Vagina (tissue), 2 donors: ENCODE measurements around the gene IL19.

Experiments
- POLR2A ChIP-seq, 2 donors: fragments of 450-650 bp; IDR thresholded peaks; one replicate each; pipeline ENCODE4 v1.6.1; 2017; ENCODE audit warnings: antibody characterized with exemption in 2 of 2, mild to moderate bottlenecking in 2 of 2, moderate library complexity in 2 of 2
- POLR2AphosphoS5 ChIP-seq, 2 donors: sonication (generic); formaldehyde crosslinking; IDR thresholded peaks; one replicate each; pipeline ENCODE4 v1.9.0; 2017; ENCODE audit warnings: antibody characterized with exemption in 2 of 2, mild to moderate bottlenecking in 2 of 2, low read depth in 1 of 2; ENCODE audit not compliant: insufficient read depth in 1 of 2
- TF ChIP-seq, protein P1 (sequence below), 3 experiments: fragments of 450-650 bp in 2 of 3; fragments of 200-600 bp in 1 of 3; sonication (generic) in 1 of 3; IDR thresholded peaks; one replicate each; pipeline ENCODE4 v1.5.1; 2017 to 2019; ENCODE audit warnings: antibody characterized with exemption in 3 of 3, mild to moderate bottlenecking in 2 of 3, moderate library complexity in 2 of 3

DNA sequence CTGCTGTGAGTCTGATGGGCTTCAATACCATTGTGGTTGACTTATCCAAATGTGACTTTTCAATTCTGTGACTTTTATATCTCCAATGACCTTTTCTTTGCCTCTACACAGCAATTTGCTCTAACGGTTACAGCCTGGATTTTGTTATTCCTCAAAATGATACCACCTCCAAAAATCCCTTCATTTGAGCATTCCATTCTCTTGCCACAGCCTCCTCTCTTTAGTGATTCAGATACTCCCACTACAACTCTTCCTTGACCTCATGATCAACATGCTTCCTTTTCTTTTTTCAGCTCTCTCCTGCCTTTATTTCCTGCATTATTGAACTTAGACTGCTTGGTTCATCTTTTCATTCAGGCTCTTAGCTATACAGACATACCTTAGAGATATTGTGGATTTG lies 16.6 kb upstream of the IL19 start:
- TF ChIP-seq, protein P1, sequence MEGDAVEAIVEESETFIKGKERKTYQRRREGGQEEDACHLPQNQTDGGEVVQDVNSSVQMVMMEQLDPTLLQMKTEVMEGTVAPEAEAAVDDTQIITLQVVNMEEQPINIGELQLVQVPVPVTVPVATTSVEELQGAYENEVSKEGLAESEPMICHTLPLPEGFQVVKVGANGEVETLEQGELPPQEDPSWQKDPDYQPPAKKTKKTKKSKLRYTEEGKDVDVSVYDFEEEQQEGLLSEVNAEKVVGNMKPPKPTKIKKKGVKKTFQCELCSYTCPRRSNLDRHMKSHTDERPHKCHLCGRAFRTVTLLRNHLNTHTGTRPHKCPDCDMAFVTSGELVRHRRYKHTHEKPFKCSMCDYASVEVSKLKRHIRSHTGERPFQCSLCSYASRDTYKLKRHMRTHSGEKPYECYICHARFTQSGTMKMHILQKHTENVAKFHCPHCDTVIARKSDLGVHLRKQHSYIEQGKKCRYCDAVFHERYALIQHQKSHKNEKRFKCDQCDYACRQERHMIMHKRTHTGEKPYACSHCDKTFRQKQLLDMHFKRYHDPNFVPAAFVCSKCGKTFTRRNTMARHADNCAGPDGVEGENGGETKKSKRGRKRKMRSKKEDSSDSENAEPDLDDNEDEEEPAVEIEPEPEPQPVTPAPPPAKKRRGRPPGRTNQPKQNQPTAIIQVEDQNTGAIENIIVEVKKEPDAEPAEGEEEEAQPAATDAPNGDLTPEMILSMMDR (IDR thresholded peaks at IDR 0.05), result no peak
- TF ChIP-seq POLR2A (IDR thresholded peaks at IDR 0.05) (no peak), POLR2AphosphoS5 (IDR thresholded peaks at IDR 0.05; ENCODE audit: insufficient read depth in 1 of 2, low read depth in 1 of 2) (no peak)
